ENCODE measurements around the gene UPF1. TPM values are rescaled to one million over a fixed set of nuclear protein-coding genes. Genes with fewer than 3 reads are reported as not detected.

UPF1 gene
- total and polyA plus RNA-seq, 2 of the 13 experiments (the other 11 are each of a cell fraction or from before 2014, with no cell fraction given) = 16.9 to 41.8 TPM

DNA sequence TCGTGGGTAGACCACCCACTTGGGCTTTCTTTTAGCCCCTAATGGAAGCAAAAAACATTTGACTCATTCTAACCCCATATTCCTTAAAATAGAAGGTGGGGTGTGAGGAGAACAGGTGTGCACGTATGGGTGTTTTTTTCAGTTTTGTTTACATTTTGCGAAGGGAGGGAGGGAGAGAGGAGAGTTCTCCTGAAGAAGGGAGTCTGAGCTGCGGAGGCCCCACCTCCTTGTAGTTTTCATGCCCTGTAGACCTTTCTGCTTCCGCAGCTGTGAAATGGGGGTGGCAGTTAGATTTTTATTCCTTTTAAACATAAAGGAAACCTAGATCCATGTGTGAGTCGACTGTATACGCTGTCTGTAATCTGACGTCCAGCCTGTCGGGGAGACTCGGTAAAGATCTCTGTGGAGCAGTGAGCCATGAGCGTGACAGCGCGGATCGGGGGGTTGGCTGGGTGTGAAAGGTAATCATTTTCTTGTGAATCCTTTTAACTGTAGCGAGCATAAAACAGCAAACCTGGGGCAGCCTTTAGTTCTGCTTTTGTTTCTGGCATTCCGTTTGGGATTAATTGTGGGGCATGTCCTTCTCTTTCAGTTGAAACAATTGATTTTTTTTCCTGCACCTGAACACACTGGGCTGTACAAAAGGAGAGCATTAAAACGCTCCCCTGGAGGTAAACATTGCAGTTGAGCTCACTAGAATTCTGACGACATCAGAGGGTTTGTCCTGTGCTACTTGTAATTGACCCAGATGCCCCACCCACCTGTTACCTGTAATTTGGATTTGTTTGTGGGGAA lies 2.3 kb downstream of the UPF1 start:
- no peaks in the 10 kb centered on the region for H3K9me3 ChIP-seq (ENCODE audit: low read length)
- CTCF ChIA-PET (ENCODE audit: low intra/inter-chr PET ratio, low total read pairs) = no interaction called here
- H3K4me1 ChIP-seq (ENCODE audit: insufficient read depth, low read length) = peaks cover 65% of the 10 kb centered on the region
- 4% methylated on average over 18 of the region's 18 CpGs for WGBS (ENCODE audit: low lambda C conversion rate)
- no peak overlapping the region for H2AFZ ChIP-seq (ENCODE audit: low read length)
- H3K27ac ChIP-seq (ENCODE audit: extremely low read length, insufficient read depth, low read length) = peak overlapping the region; percentile 75
- peaks cover 50% of the 10 kb centered on the region for H4K20me1 ChIP-seq (ENCODE audit: insufficient read depth, low read length)
- peak overlapping the region; percentile 74 to 80 (median 80) for H3K4me3 ChIP-seq (replicated peaks in 1 of 3; ENCODE audit: insufficient read depth in 1 of 3, low read depth in 2 of 3, low read length in 3 of 3)
- no TSS peak for BruUV-seq (replicated peaks)
- in situ Hi-C loops (cut with HindIII; ENCODE audit: extremely low pct_ligation_motif_present, low pct_unique_long_range_greater_than_20kb) = no loop called here
- H3K27me3 ChIP-seq (ENCODE audit: control insufficient read depth in 1 of 2, insufficient read depth in 2 of 2, low read length in 2 of 2) = peaks cover 0 to under 1% of the 10 kb centered on the region in 2 experiments; a peak in 1 of 5 replicates
- intact Hi-C loops (cut with micrococcal nuclease; ENCODE audit: unreplicated experiment) = loop anchor here (5.0 kb wide), 1 partner anchor 37 kb away; no protein-coding TSS in a partner anchor
- H3K9ac ChIP-seq (ENCODE audit: insufficient read depth, low read depth, low read length) = peak overlapping the region; percentile 66
- peaks cover 70% of the 10 kb centered on the region for H3K79me2 ChIP-seq (ENCODE audit: insufficient read depth, low read length)
- H3K36me3 ChIP-seq (replicated peaks in 1 of 2; ENCODE audit: control insufficient read depth in 1 of 2, insufficient read depth in 2 of 2, low read length in 2 of 2) = peaks cover 0 to 27% of the 10 kb centered on the region in 2 experiments; a peak in 3 of 5 replicates
- FAIRE-seq (no peak), DNase-seq (ENCODE audit: low spot score) (peak; percentile 53), ATAC-seq (peak; percentile 37)
- POLR2A ChIA-PET = interaction anchor here (1.1 kb wide), 1 partner anchor 85 kb away, joined by 3 read pairs; the partner anchor contains the start of genes COPE and DDX49
- H3K4me2 ChIP-seq (ENCODE audit: low read depth, low read length) = peak overlapping the region; percentile 95
- TF ChIP-seq CBX1 (IDR thresholded peaks at IDR 0.05; ENCODE audit: low read depth) = no peak
- TF ChIP-seq HDAC1 (CRISPR knock-in tag; IDR thresholded peaks at IDR 0.05) = peak; percentile 26; the same call in 1 of the 2 replicates
- TF ChIP-seq PAF1 (CRISPR knock-in tag; IDR thresholded peaks at IDR 0.05) = no peak
- peak; percentile 35; the same call in 1 of the 2 replicates for TF ChIP-seq FOXA3 (CRISPR knock-in tag; IDR thresholded peaks at IDR 0.05)
- peak; percentile 45; the same call in 1 of the 2 replicates for TF ChIP-seq ZNF629 (CRISPR knock-in tag; conservative IDR thresholded peaks at IDR 0.05)
- no peak for TF ChIP-seq POLR2AphosphoS5 (IDR thresholded peaks at IDR 0.05; ENCODE audit: low read depth, low read length)
- TF ChIP-seq NFYB (CRISPR knock-in tag; IDR thresholded peaks at IDR 0.05) = no peak
- no peak for TF ChIP-seq HCFC1 (IDR thresholded peaks at IDR 0.05; ENCODE audit: low read depth, low read length)
- 0 out of 2 replicates have a peak, but pooled peaks have one; percentile 21 for TF ChIP-seq ZNF362 (CRISPR knock-in tag; IDR thresholded peaks at IDR 0.05; ENCODE audit: borderline replicate concordance)
- 0 out of 2 replicates have a peak, but pooled peaks have one; percentile 15 for TF ChIP-seq PITX1 (CRISPR knock-in tag; IDR thresholded peaks at IDR 0.05)
- no peak for TF ChIP-seq SOX6 (IDR thresholded peaks at IDR 0.05)
- TF ChIP-seq SOX6 (CRISPR knock-in tag; IDR thresholded peaks at IDR 0.05) = peak; percentile 89
- TF ChIP-seq ARID4A (CRISPR knock-in tag; IDR thresholded peaks at IDR 0.05; ENCODE audit: borderline replicate concordance) = peak; percentile 42; the same call in 1 of the 2 replicates
- TF ChIP-seq IKZF4 (CRISPR knock-in tag; IDR thresholded peaks at IDR 0.05; ENCODE audit: borderline replicate concordance, low read depth, not compliant biosample characterization) = no peak
- TF ChIP-seq ZNF20 (CRISPR knock-in tag; IDR thresholded peaks at IDR 0.05) = no peak
- no peak for TF ChIP-seq FOXJ3 (CRISPR knock-in tag; IDR thresholded peaks at IDR 0.05; ENCODE audit: borderline replicate concordance)
- TF ChIP-seq SOX5 (CRISPR knock-in tag; IDR thresholded peaks at IDR 0.05; ENCODE audit: borderline replicate concordance) = peak; percentile 76; the same call in 1 of the 2 replicates
- no peak for TF ChIP-seq ZNF589 (CRISPR knock-in tag; conservative IDR thresholded peaks at IDR 0.05)
- no peak for TF ChIP-seq FOXM1 (CRISPR knock-in tag; IDR thresholded peaks at IDR 0.05)
- TF ChIP-seq GATAD2A (CRISPR knock-in tag; IDR thresholded peaks at IDR 0.05) = peak; percentile 31; the same call in 1 of the 2 replicates
- TF ChIP-seq ZNF530 (CRISPR knock-in tag; IDR thresholded peaks at IDR 0.05; ENCODE audit: low read depth) = no peak

All from HepG2 (cell line).